ENCODE measurements around the gene ATP6V0B. TPM values are rescaled to one million over a fixed set of nuclear protein-coding genes. Genes with fewer than 3 reads are reported as not detected.

Gene ATP6V0B
- total and polyA plus RNA-seq, 10 of the 15 experiments (the other 5 are each of a cell fraction or from before 2014, with no cell fraction given) = 65.3 to 250 (median 144) TPM

GRCh38 chr1:43930949-43931275, 43.8 kb upstream of the ATP6V0B start:
- no peak for TF ChIP-seq ELK1 (IDR thresholded peaks at IDR 0.05; ENCODE audit: low read depth, low read length)
- no peak for TF ChIP-seq IKZF2 (IDR thresholded peaks at IDR 0.05)
- TF ChIP-seq CHD4 (IDR thresholded peaks at IDR 0.05) = no peak
- TF ChIP-seq DPF2 (IDR thresholded peaks at IDR 0.05) = no peak
- TF ChIP-seq ATF2 (IDR thresholded peaks at IDR 0.05; ENCODE audit: low read length) = no peak
- no peak for TF ChIP-seq CUX1 (IDR thresholded peaks at IDR 0.05; ENCODE audit: insufficient replicate concordance, low read depth, low read length)
- TF ChIP-seq POLR2AphosphoS2 (IDR thresholded peaks at IDR 0.05; ENCODE audit: low read depth, low read length) = no peak
- TF ChIP-seq RBBP5 (conservative IDR thresholded peaks at IDR 0.05) = no peak
- no peak for TF ChIP-seq SIX5 (IDR thresholded peaks at IDR 0.05; ENCODE audit: low read depth, low read length, severe bottlenecking)
- no peak for TF ChIP-seq EGR1 (IDR thresholded peaks at IDR 0.05; ENCODE audit: borderline replicate concordance in 1 of 2, low read depth in 2 of 2, low read length in 2 of 2)
- TF ChIP-seq MTA2 (IDR thresholded peaks at IDR 0.05; ENCODE audit: low read depth) = no peak
- TF ChIP-seq PKNOX1 (IDR thresholded peaks at IDR 0.05) = no peak
- H2AFZ ChIP-seq (ENCODE audit: control insufficient read depth, low read depth, low read length) = no peak overlapping the region
- WGBS (ENCODE audit: insufficient coverage, insufficient replicate concordance, low lambda C conversion rate, missing lambda C conversion rate) = 76% methylated on average over 4 of the region's 4 CpGs
- H3K4me2 ChIP-seq (ENCODE audit: control insufficient read depth, insufficient read depth) = no peak overlapping the region
- intact Hi-C loops (cut with micrococcal nuclease; ENCODE audit: unreplicated experiment) = loop anchor here (5.0 kb wide), 1 partner anchor 94 kb away; no protein-coding TSS in a partner anchor
- no peaks in the 10 kb centered on the region for H3K36me3 ChIP-seq (ENCODE audit: control insufficient read depth in 2 of 2, insufficient read depth in 2 of 2, low read length in 1 of 2)
- H3K4me1 ChIP-seq (ENCODE audit: control insufficient read depth, insufficient read depth, low read length) = peaks cover 11% of the 10 kb centered on the region
- H4K20me1 ChIP-seq (ENCODE audit: control insufficient read depth, insufficient read depth) = no peaks in the 10 kb centered on the region
- POLR2A ChIA-PET = interaction anchor here (1.1 kb wide), 1 partner anchor 167 kb away, joined by 3 read pairs; no protein-coding TSS in a partner anchor
- no peak overlapping the region for H3K9ac ChIP-seq (ENCODE audit: control insufficient read depth, insufficient read depth, low read length)
- in situ Hi-C loops (cut with MboI) = loop anchor here (5.0 kb wide), 1 partner anchor 169 kb away; no protein-coding TSS in a partner anchor
- DNase-seq (ENCODE audit: low read depth, low spot score) (no peak), FAIRE-seq (no peak), ATAC-seq (no peak)
- SMC1A ChIA-PET (ENCODE audit: uncharacterized antibody, unreplicated experiment) = interaction anchor here (1.0 to 6.1 kb wide), 3 partner anchors 14 to 166 kb away, joined by 3 to 65 read pairs (median 8); no protein-coding TSS in a partner anchor
- H3K4me3 ChIP-seq = no peak overlapping the region
- H3K79me2 ChIP-seq (ENCODE audit: control insufficient read depth, insufficient read depth, low read length) = no peaks in the 10 kb centered on the region
- BruUV-seq (replicated peaks) = no TSS peak
- RAD21 ChIA-PET (ENCODE audit: unreplicated experiment) = interaction anchor here (0.9 to 13.3 kb wide), 4 partner anchors 15 to 164 kb away, joined by 3 to 587 read pairs (median 4); no protein-coding TSS in a partner anchor
- H3K9me3 ChIP-seq (replicated peaks; ENCODE audit: control insufficient read depth, insufficient read depth, low read length) = no peaks in the 10 kb centered on the region
- CTCF ChIA-PET = interaction anchor here (0.6 to 19.3 kb wide), 11 partner anchors 9 to 704 kb away, joined by 3 to 1117 read pairs (median 3); no protein-coding TSS in a partner anchor
- H3K27me3 ChIP-seq (replicated peaks in 1 of 2; ENCODE audit: control insufficient read depth in 2 of 2, insufficient read depth in 2 of 2, low read length in 1 of 2) = no peaks in the 10 kb centered on the region
- no peak overlapping the region for H3K27ac ChIP-seq (ENCODE audit: control insufficient read depth, insufficient read depth)

All from GM12878 (cell line).